Measurements from ENCODE around the gene PPT1.

DNA sequence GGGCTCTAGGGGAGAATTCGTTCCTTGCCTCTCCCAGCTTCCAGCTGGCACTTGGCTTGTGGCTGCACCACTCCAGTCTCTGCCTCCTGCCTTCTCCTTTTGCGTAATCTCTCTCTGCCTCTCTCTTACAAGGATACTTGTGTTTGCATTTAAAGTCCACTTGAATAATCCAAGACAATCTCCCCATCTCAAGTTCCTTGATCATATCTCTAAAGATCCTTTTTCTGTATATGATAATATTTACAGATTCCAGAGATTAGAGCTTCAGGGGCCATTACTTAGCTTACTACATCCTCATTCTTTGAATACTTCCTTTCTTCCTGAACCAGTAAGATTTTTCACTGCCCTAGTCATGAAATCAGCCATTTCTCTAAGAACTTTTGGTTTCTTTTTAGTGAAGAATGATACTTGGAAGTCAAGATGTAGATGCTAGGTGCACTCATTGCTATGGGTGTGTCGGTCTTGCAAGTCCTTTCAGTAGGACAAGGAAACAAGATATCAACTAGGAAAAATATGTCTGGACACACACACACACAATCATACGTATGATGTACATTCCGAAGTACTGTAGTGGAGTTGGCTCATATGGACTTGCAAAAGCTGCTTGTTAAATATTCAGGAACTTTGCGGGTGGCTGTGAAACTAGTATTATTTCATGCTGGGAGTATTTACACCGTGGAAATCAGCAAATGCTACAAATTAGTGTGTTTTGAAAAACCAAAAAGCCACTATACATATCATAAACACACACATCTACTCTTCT is 43.3 kb upstream of the PPT1 start:
- TF ChIP-seq POLR2A (IDR thresholded peaks at IDR 0.05) = no peak
- TF ChIP-seq, protein P1, sequence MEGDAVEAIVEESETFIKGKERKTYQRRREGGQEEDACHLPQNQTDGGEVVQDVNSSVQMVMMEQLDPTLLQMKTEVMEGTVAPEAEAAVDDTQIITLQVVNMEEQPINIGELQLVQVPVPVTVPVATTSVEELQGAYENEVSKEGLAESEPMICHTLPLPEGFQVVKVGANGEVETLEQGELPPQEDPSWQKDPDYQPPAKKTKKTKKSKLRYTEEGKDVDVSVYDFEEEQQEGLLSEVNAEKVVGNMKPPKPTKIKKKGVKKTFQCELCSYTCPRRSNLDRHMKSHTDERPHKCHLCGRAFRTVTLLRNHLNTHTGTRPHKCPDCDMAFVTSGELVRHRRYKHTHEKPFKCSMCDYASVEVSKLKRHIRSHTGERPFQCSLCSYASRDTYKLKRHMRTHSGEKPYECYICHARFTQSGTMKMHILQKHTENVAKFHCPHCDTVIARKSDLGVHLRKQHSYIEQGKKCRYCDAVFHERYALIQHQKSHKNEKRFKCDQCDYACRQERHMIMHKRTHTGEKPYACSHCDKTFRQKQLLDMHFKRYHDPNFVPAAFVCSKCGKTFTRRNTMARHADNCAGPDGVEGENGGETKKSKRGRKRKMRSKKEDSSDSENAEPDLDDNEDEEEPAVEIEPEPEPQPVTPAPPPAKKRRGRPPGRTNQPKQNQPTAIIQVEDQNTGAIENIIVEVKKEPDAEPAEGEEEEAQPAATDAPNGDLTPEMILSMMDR (IDR thresholded peaks at IDR 0.05) = no peak
